Smooth muscle cell (in vitro differentiated cells): ENCODE data around the gene IFIT1. TPM values are rescaled to one million over a fixed set of nuclear protein-coding genes. Genes with fewer than 3 reads are reported as not detected.
A peak's percentile ranks its signal among the peaks of the same experiment; 100 is the strongest.

ENCODE experiments used
- DNase-seq: peaks from one replicate; lab custom pipeline; 2025; ENCODE audit not compliant: unreplicated experiment; lab: John Stamatoyannopoulos, UW
- H2AFZ ChIP-seq: fragments of 200-600 bp; sonication (generic); 2 replicates; pipeline ENCODE4 v1.6.0; 2016; ENCODE audit warnings: antibody characterized with exemption, low read depth, mild to moderate bottlenecking
- H3F3A ChIP-seq: fragments of 200-600 bp; sonication (generic); 2 replicates; pipeline ENCODE4 v1.6.0; 2017; ENCODE audit warnings: antibody characterized with exemption, low read depth
- H3K27ac ChIP-seq: fragments of 200-600 bp; sonication (generic); 2 replicates; pipeline ENCODE4 v1.5.1; 2016; ENCODE audit warnings: low read depth, mild to moderate bottlenecking
- H3K27me3 ChIP-seq: fragments of 200-600 bp; sonication (generic); 2 replicates; pipeline ENCODE4 v1.6.1; 2016; ENCODE audit warnings: low read depth, mild to moderate bottlenecking
- H3K36me3 ChIP-seq: fragments of 200-600 bp; sonication (generic); 2 replicates; pipeline ENCODE4 v1.5.1; 2016; ENCODE audit warnings: low read depth
- H3K4me1 ChIP-seq: fragments of 200-600 bp; sonication (generic); 2 replicates; pipeline ENCODE4 v1.5.1; 2016; ENCODE audit warnings: low read depth
- H3K4me2 ChIP-seq: fragments of 200-600 bp; sonication (generic); 2 replicates; pipeline ENCODE4 v1.6.0; 2016; ENCODE audit warnings: mild to moderate bottlenecking
- H3K4me3 ChIP-seq: fragments of 200-600 bp; sonication (generic); 2 replicates; pipeline ENCODE4 v1.5.1; 2016; ENCODE audit warnings: mild to moderate bottlenecking
- H3K79me2 ChIP-seq: fragments of 200-600 bp; sonication (generic); 2 replicates; pipeline ENCODE4 v1.6.0; 2016; ENCODE audit warnings: low read depth, mild to moderate bottlenecking
- H3K9ac ChIP-seq: fragments of 200-600 bp; sonication (generic); 2 replicates; pipeline ENCODE4 v1.6.0; 2016; ENCODE audit warnings: low read depth
- H3K9me3 ChIP-seq: fragments of 200-600 bp; sonication (generic); replicated peaks from 2 replicates; pipeline ENCODE4 v1.5.1; 2016; ENCODE audit warnings: low read depth
- H4K20me1 ChIP-seq: fragments of 200-600 bp; sonication (generic); 2 replicates; pipeline ENCODE4 v1.6.0; 2016; ENCODE audit warnings: low read depth
- CTCF ChIP-seq: fragments of 200-600 bp; sonication (generic); IDR thresholded peaks from 2 replicates; pipeline ENCODE4 v1.5.1; 2017; ENCODE audit warnings: borderline replicate concordance, mild to moderate bottlenecking, antibody characterized with exemption; ENCODE audit not compliant: insufficient read depth, poor library complexity, severe bottlenecking
- WGBS: methylation state at CpG from one replicate; pipeline ENCODE4 v1.1.7; 2016; ENCODE audit warnings: low lambda C conversion rate; 5-methylcytosine and 5-hydroxymethylcytosine counted together
- polyA plus RNA-seq: library from polyadenylated mRNA; unstranded; fragments of >200 nt; fragmentation: Nextera tagmentation; extraction: Ambion mirVana; gene quantifications from 2 replicates; pipeline ENCODE4 v1.2.1, GENCODE V29; 2016
- total RNA-seq: library from RNA; depleted of rRNA; stranded (reverse); fragments of >200 nt; gene quantifications from 2 replicates; pipeline ENCODE4 v1.2.3, GENCODE V29; 2014

The IFIT1 gene
- 0.36 and 1.2 TPM in 2 replicates for total RNA-seq
- 0.79 and 1.8 TPM in 2 replicates for polyA plus RNA-seq

DNA sequence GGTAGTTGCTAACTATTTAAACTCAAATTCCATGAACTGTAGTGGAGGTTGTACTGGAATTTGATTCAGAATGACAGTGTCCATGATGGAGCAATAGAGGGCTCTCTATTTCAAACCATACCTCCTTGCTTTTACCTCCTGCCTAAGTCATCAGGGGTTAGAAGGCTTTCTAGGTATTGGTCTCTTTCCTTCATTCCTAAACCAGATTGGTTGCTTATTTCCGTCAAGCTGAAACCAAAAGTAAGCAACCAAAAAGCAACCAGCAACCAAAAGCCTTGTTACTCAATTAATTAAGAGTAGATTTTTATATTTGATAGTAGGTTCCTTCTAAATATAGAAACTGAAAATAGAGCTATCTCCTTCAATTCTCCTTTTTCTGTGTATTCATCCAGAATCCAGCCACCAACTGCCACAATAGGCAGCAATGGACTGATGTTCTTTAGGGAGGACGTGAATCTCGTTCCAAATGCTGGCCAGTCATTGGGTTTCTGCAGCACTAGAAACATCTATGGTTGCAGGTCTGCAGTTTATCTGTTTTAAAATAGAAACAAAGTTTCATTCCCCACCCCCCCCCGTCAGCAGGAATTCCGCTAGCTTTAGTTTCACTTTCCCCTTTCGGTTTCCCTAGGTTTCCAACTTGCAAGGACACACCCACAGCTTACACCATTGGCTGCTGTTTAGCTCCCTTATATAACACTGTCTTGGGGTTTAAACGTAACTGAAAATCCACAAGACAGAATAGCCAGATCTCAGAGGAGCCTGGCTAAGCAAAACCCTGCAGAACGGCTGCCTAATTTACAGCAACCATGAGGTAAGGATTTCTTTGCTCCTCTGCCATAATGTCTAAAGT is at the start of gene IFIT1:
Gene IFIT1 (plus strand): TSS at position 717 of the 850 bp plus-strand sequence. CDS start 90 bp downstream, at position 807.
- peak within 1 kb of the TSS; percentile 91 for H3K4me2 ChIP-seq
- TF ChIP-seq CTCF = no peak
- no peaks in the 10 kb centered on the region for H4K20me1 ChIP-seq
- H3K4me3 ChIP-seq = peak within 1 kb of the TSS; percentile 66
- H2AFZ ChIP-seq = peak within 1 kb of the TSS; percentile 90
- H3K27me3 ChIP-seq = no peaks in the 10 kb centered on the region
- peaks cover 12% of the 10 kb centered on the region for H3F3A ChIP-seq
- H3K9ac ChIP-seq = peak within 1 kb of the TSS; percentile 33
- no peaks in the 10 kb centered on the region for H3K9me3 ChIP-seq
- H3K4me1 ChIP-seq = peaks cover 3% of the 10 kb centered on the region
- no peak for DNase-seq
- 20% methylated on average over 8 of the region's 8 CpGs for WGBS
- no peaks in the 10 kb centered on the region for H3K36me3 ChIP-seq
- peak within 1 kb of the TSS; percentile 60 for H3K27ac ChIP-seq
- H3K79me2 ChIP-seq = no peaks in the 10 kb centered on the region

DNA sequence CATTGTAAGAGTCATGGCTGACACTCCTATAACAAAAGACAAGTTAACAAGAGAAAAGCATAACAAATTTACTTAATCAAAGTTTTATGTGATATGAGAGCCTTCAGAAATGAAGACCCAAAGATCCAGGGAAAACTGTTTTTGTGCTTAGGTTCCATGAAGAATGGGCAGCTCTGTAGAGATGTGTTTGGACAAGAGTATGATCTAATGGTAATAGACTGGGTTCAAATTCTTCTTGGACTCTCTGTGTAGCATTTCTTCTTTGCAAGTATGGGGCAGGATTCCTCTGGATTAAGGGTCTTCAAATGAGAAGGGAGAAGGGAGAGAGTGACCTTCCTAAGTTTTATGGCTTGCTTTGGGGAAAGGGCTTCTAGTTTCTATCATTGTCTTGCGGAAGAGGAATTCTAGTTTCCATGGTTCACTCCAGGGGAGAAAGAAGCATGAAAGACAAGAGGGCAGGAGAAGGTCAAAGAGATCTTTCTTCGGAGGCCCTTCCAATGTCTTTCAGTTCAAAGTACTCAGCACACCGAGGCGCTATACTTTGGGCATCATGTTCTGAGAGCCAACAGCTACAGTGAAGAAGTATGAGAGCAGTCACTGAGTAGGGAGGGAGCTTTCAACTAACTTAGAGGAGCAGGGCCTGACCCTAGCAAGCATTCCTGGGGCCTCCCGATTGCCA is 49.2 kb upstream of the IFIT1 start:
- no peak overlapping the region for H3K4me3 ChIP-seq
- no peak overlapping the region for H3K9ac ChIP-seq
- no peaks in the 10 kb centered on the region for H4K20me1 ChIP-seq
- H2AFZ ChIP-seq = no peak overlapping the region
- H3K27me3 ChIP-seq = no peaks in the 10 kb centered on the region
- H3K79me2 ChIP-seq = no peaks in the 10 kb centered on the region
- peaks cover 23% of the 10 kb centered on the region for H3K4me1 ChIP-seq
- no peaks in the 10 kb centered on the region for H3K9me3 ChIP-seq
- no peak for DNase-seq
- no peak for TF ChIP-seq CTCF
- no peak overlapping the region for H3K27ac ChIP-seq
- no peak overlapping the region for H3K4me2 ChIP-seq
- WGBS = 87% methylated on average over 5 of the region's 5 CpGs
- H3K36me3 ChIP-seq = no peaks in the 10 kb centered on the region
- no peaks in the 10 kb centered on the region for H3F3A ChIP-seq

DNA sequence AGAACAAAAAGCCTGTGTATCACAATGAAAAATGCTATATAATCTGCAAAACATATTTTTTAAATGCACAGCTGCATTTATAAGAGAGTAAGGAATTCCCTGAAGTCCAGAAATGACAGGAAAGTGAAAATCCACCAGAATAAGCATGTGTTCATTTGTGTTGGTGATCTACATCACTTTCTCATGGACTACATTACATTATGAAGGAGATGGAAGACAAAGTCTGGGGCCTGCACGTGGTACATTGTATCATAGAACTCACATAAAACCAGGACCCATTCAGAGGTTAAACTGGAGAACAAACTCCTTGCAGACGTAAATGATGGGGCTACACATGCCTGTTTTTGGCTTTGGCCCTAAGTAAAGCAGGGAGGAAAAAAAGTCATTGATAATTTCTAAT is 48.3 kb upstream of the IFIT1 start:
- 81% methylated on average over 2 of the region's 2 CpGs for WGBS
- Histone ChIP-seq H3K79me2 (no peaks in the 10 kb centered on the region), H4K20me1 (no peaks in the 10 kb centered on the region), H3K4me3 (no peak overlapping the region), H3K27ac (no peak overlapping the region), H3K36me3 (no peaks in the 10 kb centered on the region), H2AFZ (no peak overlapping the region), H3K4me1 (peaks cover 31% of the 10 kb centered on the region), H3K9me3 (no peaks in the 10 kb centered on the region), H3K9ac (no peak overlapping the region), H3F3A (no peaks in the 10 kb centered on the region), H3K27me3 (no peaks in the 10 kb centered on the region), H3K4me2 (no peak overlapping the region)
- no peak for DNase-seq
- no peak for TF ChIP-seq CTCF
